Stimulated activated CD4-positive, alpha-beta T cell treated with anti-CD3 and anti-CD28 coated beads, TNF-alpha, amount 100 ng/mL, for 1 hour (primary cell): ENCODE data around the gene TOX2.

Source experiments
- DNase-seq, 3 donors: peaks; one replicate each; pipeline ENCODE4 v3.0.0-alpha.2; 2020; ENCODE audit warnings: low read depth in 3 of 3, low spot score in 1 of 3

TOX2 gene

DNA sequence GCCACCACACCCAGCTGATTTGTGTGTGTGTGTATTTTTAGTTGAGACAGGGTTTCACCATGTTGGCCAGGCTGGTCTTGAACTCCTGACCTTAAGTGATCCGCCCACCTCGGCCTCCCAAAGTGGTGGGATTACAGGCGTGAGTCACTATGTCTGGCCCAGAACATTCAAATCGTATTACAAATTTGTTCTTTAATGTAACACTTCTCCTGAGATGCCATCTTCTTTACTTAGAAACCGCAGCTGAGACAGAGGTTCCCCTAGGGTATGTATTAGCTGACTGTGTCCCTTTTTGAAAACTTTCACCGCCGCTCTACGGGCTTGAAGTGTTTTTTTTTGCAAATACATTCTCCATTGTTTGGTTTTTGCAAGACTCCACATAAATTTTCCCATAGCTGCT lies 62.6 kb downstream of the TOX2 start:
- no peak for DNase-seq

DNA sequence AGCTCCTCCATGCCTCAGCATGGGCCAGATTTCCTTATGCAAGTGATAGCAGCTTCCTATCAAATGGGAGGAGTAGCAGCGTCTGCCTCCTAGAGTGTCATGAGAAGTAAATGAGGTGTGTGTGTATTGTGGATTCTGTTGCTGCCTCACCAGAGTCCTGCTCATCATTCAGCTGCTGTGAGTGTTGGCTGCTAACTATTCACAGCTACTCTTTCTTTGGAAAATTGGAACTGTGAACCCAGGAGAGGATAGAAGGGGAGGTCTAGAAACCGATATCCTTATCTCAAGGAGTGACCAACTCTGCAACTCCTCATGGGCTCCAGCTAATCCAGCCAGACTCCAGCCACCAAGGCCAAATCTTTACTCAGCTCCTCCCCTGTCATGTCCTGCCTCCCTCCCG lies 63.3 kb downstream of the TOX2 start:
- no peak for DNase-seq

DNA sequence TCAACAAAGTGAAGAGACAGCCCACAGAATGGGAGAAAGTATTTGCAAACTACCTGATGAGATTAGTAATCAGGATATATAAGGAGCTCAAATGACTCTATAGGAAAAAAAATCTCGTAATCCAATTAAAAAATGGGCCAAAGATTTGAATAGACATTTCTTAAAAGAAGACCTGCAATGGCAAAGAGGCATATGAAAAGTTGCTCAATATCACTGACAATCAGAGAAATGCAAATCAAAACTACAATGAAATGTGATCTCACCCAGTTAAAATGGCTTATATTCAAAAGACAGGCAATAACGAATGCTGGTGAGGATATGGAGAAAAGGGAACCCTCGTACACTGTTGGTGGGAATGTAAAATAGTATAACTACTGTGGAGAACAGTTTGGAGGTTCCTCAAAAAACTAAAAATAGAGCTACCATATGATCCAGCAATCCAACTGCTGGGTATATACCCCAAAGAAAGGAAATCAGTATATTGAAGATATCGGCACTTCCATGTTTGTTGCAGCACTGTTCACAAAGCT lies 65.0 kb downstream of the TOX2 start:
- no peak for DNase-seq

DNA sequence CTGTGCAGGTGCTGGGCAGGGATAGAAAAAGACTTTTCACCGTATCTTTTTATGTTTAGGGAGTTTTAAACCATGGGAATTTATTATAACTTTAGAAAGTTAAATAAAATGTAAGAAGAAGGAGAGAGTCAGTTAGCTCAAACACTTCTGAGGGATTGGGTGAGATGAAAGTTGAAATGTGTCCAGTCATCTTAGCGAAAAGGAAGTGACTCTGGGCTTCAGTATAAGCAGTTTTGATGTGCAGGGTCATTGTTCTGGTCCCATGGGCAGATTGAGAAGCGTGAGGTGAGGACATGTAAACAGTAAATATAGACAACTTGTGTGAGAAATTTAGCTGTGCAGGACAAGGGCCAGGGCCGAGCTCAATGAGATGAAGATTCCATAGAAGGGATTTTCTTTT lies 66.9 kb downstream of the TOX2 start:
- DNase-seq: no peak

DNA sequence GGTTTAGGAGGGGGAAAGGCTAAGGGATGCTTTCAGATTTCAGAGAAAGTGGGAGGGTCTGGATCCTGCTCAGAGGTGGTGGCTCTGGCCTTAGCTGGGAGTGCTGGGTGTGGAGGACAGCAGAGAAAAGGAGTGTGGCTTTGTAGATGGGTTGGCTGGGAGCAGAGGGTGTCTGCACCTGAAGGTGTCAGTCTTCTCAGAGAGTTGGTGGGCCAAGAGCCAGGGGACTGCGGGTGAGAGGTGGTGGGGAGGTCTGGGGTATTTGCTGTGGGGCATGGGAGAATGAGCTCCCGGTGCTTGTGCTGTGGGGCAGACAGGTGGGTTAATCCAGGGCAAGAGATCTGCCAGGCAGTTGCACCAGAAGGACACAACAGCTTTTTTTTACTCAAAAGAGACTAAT lies 67.4 kb downstream of the TOX2 start:
- no peak for DNase-seq

DNA sequence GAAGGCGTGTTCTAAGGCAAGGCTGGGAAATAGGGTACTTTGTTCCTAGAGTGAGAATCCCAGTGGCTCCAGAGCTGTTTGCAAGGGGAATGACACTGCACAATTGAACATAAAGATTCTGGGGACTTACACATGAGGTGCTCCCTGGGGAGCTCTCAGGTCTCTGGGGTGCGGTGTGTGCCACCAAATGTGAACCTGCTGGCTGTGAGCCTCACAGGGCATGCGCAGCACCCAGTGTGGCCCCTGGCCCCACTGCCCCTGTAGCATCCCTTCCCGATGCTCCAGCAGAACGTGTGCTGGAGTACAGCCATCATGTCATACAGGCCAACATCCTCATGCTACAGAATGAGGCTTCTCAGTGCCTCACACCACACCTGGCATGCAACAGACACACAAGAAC lies 68.2 kb downstream of the TOX2 start:
- no peak for DNase-seq

DNA sequence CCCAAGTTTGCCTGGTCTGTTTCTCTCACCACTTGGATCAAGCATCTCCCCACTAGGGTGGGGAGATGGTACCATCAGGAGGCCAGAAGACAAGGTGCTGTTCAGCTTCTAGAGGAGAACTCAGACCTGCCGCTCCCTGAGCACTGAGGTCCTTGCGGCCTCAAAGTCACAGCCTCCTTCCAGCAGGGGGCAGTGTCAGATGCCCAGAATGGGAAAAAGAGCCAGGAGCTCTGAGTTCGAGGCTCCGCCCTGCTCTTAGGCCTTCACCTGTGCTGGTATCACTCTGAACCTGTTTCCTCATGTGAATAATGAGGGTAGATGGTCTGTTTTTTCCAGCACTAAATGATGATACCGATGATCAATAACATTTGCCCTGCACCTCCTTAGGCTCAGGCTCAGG lies 68.7 kb downstream of the TOX2 start:
- DNase-seq: no peak

GRCh38 chr20:43983904-43984361 lies 69.3 kb downstream of the TOX2 start:
- no peak for DNase-seq

- DNase-seq: no peak
These were observed 69.9 kb downstream of the TOX2 start for GRCh38 chr20:43984587-43984986.

- no peak for DNase-seq
These were observed 70.5 kb downstream of the TOX2 start for GRCh38 chr20:43985121-43985520.

DNA sequence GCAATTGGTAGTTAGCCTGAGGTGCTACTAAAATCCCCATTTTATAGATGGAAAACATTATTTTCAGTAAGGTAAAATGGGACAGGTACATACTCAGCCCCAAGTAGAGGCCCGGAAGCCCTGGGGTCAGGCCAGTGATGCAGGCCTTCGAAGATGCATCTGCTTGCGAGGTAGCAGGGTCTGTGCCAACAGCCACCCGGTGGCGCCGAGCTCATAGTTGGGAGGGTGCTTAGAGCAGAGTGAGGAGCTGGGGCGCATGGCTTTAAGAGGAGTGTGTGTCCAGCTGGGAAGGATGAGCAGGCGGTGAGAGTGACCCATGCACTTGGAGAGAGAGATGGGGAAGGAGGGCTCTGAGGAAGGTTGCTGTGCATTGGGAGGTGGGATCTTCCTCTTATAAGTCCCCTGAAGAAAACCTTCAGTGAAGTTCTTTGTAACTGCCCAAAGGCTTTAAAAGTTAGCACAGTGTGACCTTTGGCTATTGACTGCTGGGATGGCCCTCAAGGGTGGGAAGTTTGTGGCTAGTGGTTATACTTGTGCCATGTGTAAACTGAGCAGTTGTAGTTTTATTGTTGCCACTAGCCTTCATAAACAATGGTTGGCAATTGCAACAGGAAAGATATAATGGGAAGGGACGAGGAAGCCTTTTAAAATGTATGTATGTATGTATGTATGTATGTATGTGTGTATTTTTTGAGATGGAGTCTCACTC lies 71.1 kb downstream of the TOX2 start:
- DNase-seq: no peak

DNA sequence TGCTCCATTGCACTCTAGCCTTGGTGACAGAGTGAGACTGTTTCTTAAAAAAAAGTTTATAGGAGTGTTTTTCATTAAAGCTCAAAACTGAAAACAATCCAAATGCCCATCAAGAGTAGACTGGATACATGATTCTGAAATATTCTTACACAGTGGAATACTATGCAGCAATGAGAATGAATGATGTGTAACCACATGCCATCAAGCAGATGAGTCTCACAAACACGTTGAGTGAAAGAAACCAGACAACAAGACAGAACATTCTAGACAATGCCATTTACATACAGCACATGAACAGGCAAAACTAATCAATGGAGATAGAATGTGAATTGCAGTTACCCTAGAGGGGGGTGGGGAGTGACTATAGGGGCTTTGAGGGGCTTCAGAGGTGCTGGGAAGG lies 72.4 kb downstream of the TOX2 start:
- no peak for DNase-seq

DNA sequence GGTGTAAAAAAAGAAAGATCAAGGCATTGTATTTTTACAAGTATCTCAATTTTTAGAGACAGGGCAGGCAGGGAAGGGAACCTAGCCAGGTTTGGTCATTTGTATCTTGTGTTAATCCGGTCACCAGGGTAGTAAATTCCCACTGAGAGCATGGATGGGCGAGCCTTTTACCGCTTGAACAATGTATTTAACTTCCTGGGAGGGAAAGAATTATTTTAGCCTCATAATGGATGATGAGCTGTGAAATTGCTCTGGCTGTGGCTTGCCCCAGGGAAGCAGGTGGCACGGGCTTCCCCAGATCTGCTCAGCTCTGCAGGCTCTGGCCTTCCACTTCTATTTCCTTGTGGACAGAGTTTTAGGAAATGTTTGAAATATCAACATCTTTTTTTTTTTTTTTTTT lies 72.9 kb downstream of the TOX2 start:
- DNase-seq: no peak

DNA sequence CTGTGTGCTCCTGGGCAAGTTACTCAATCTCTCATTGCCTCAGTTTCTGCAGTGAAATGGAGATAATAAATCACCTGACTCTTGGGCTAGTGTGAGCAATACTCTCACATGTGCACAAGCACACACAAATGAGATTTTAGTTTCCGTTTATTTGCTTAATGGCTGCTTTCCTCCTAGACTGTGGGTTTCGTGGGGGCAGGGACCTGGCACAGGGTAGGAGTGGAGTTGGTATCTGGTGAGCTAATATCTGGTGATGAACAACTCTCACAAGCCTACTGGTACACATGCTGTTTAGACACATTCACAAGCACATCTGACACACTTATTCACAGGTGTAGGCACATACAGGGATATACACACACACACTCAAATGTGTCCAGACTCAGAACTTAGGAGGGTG lies 73.8 kb downstream of the TOX2 start:
- no peak for DNase-seq

DNA sequence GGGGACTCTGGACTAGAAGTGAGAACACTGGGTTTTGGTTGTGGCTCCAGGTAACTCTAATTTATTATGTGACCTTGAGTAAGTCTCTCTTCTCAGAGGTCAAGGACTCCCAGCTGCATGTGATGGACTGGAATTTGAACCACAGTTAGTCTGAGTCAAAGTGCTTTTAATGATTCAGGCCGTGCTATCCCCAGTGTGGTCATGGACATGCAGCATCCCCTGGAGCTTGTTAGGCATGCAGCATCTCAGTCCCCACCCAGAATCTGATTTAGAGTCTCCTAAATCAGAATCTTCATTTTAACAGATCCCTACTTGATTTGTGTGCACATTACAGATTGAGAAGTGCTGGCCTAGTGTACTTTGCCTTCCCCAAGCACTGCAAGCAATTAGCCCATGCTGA lies 74.2 kb downstream of the TOX2 start:
- DNase-seq: no peak

DNA sequence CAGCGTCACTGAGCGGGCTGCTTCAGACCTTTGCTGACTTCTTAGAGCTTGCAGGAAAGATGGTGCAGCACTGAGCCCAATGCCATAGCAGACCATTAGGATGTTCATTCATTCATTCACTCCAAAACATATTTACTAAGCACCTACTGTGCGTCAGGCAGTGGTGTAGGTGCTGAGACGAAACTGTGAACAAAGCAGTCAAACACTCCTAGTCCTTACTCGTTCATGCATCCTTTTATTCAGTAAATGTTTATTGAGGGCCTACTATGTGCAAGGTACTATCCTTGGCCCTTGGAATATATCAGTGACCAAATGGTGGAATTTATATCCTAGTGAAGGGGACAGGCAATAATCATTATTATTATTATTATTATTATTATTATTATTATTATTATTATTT lies 76.6 kb downstream of the TOX2 start:
- DNase-seq: no peak

DNA sequence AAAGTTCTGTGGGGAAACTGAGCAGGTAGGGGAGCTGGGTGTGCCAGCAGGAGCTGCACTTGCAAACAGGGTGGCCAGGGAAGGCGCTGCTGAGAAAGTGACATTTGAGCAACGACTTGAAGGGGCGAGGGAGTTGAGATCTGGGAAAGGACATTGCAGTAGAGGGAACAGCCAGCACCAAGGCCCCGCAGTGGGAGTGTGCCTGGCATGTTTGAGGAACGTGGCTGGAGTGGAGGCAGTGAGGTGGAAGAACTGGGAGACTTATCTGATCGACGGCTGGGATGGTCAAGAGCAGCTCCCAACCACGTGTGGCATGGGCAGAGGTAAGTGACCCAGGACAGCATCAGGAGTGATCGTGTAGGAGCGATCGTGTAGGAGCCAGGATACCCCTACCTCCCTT lies 77.3 kb downstream of the TOX2 start:
- no peak for DNase-seq

GRCh38 chr20:43992885-43993284 lies 78.2 kb downstream of the TOX2 start:
- no peak for DNase-seq

GRCh38 chr20:43993560-43993959 lies 78.9 kb downstream of the TOX2 start:
- no peak for DNase-seq

- DNase-seq: no peak
These were observed 79.9 kb downstream of the TOX2 start for GRCh38 chr20:43994486-43995100.

DNA sequence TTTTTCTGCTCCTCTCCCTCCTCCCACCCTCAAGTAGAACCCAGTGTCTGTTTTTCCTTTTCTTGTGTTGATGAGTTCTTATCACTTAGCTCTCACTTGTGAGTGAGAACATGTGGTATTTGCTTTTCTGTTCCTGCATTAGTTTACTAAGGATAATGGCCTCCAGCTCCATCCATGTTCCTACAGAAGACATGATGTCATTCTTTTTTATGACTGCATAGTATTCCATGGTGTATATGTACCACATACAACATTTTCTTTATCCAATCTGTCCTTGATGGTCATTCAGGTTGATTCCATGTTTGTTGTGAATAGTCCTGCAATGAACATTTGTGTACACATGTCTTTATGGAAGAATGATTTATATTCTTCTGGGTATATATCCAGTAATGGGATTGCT lies 81.0 kb downstream of the TOX2 start:
- DNase-seq: no peak

- no peak for DNase-seq
These were observed 81.7 kb downstream of the TOX2 start for GRCh38 chr20:43996240-43996930.
